ENCODE measurements around the gene BLM. TPM values are rescaled to one million over a fixed set of nuclear protein-coding genes. Genes with fewer than 3 reads are reported as not detected.

Gene BLM
- total and polyA plus RNA-seq, 2 of the 4 experiments (the other 2 are of a cell fraction), result 2.5 to 6.5 TPM

DNA sequence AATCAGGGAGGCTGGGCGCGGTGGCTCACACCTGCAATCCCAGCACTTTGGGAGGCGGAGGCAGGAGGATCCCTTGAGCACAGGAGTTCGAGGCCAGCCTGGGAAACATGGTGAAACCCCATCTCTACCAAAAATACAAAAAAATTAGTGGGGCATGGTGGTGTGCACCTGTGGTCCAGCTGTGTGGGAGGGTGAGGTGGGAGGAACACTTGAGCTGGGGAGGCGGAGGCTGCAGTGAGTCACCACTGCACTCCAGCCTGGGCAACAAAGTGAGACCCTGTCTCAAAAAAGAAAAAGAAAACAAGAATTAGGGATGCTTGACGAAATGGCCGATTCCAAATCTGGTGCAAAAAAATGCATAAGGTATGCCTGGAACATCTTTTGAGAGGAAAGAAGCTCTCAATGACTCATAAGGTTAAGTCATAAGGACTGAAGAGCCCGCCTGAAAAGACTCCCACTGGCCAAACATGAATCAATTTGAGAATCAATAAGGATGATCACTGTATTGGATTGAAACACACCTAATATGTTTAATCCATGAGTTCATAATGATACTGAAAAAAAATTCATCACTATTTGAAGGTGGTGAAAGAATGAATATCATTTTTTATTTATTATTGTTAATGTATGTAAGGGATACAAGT lies 27.7 kb downstream of the BLM start:
- H3K4me3 ChIP-seq (ENCODE audit: insufficient read depth, low read depth, low read length), result no peak overlapping the region
- H2BK20ac ChIP-seq (ENCODE audit: low read depth, low read length), result no peak overlapping the region
- no peak overlapping the region for H3K4me2 ChIP-seq (ENCODE audit: low read depth, low read length)
- H3K27me3 ChIP-seq (ENCODE audit: control insufficient read depth, insufficient read depth, low read length), result no peaks in the 10 kb centered on the region
- no peak overlapping the region for H3K27ac ChIP-seq (ENCODE audit: insufficient read depth, low read length)
- H3K4ac ChIP-seq (ENCODE audit: low read depth, low read length), result no peak overlapping the region
- no peak overlapping the region for H3K56ac ChIP-seq (ENCODE audit: extremely low read depth, insufficient read depth, low read length)
- H3K18ac ChIP-seq (ENCODE audit: low read depth, low read length), result no peak overlapping the region
- H3K23ac ChIP-seq (ENCODE audit: low read depth, low read length), result no peak overlapping the region
- H2AFZ ChIP-seq (replicated peaks; ENCODE audit: low read length, poor library complexity), result no peak overlapping the region
- no peak overlapping the region for H2BK15ac ChIP-seq (ENCODE audit: low read depth, low read length)
- H2AK9ac ChIP-seq (replicated peaks; ENCODE audit: low read depth, low read length, poor library complexity), result no peak overlapping the region
- CTCF ChIA-PET, result no interaction called here
- in situ Hi-C loops (cut with MboI; ENCODE audit: low sequenced_read_pairs), result no loop called here
- no peak overlapping the region for H4K91ac ChIP-seq (ENCODE audit: insufficient read depth, low read depth, low read length)
- DNase-seq (no peak), ATAC-seq (ENCODE audit: low read depth) (no peak)
- no peaks in the 10 kb centered on the region; the same call in 1 of the 2 replicates for H3K9me1 ChIP-seq (ENCODE audit: insufficient read depth, low read length)
- no peak overlapping the region for H2BK120ac ChIP-seq (ENCODE audit: low read depth, low read length)
- H3K79me1 ChIP-seq (ENCODE audit: low read depth in 1 of 2, low read length in 2 of 2), result peaks cover 7 to 22% of the 10 kb centered on the region in 2 experiments
- H4K5ac ChIP-seq (ENCODE audit: low read depth, low read length), result no peak overlapping the region
- dilution Hi-C loops (cut with HindIII; ENCODE audit: low sequenced_read_pairs, unreplicated experiment), result no loop called here
- H3K14ac ChIP-seq (replicated peaks; ENCODE audit: low read depth, low read length), result no peak overlapping the region
- POLR2A ChIA-PET (ENCODE audit: unreplicated experiment), result no interaction called here
- no peaks in the 10 kb centered on the region for H3K4me1 ChIP-seq (ENCODE audit: control insufficient read depth, insufficient read depth, low read length)
- TF ChIP-seq CHD1 (IDR thresholded peaks at IDR 0.05; ENCODE audit: low read depth, low read length) (no peak), SMC3 (IDR thresholded peaks at IDR 0.05; ENCODE audit: low read depth, low read length) (no peak), MAFK (IDR thresholded peaks at IDR 0.05; ENCODE audit: low read depth, low read length) (no peak), POLR2A (IDR thresholded peaks at IDR 0.05; ENCODE audit: low read depth, low read length) (no peak), NFE2L2 (IDR thresholded peaks at IDR 0.05; ENCODE audit: low read depth, low read length) (no peak), MAZ (IDR thresholded peaks at IDR 0.05; ENCODE audit: borderline replicate concordance, low read depth, low read length) (no peak), CEBPB (IDR thresholded peaks at IDR 0.05; ENCODE audit: low read depth, low read length) (no peak), FOS (IDR thresholded peaks at IDR 0.05; ENCODE audit: low read depth, low read length) (no peak), USF2 (IDR thresholded peaks at IDR 0.05; ENCODE audit: low read depth, low read length) (no peak), RCOR1 (IDR thresholded peaks at IDR 0.05; ENCODE audit: insufficient replicate concordance, low read length) (no peak), RFX5 (IDR thresholded peaks at IDR 0.05; ENCODE audit: low read depth, low read length) (no peak), RAD21 (IDR thresholded peaks at IDR 0.05; ENCODE audit: low read length) (no peak), MXI1 (IDR thresholded peaks at IDR 0.05; ENCODE audit: borderline replicate concordance, low read depth, low read length) (no peak), BHLHE40 (IDR thresholded peaks at IDR 0.05; ENCODE audit: low read depth, low read length) (no peak)
- TF ChIP-seq, protein P1, sequence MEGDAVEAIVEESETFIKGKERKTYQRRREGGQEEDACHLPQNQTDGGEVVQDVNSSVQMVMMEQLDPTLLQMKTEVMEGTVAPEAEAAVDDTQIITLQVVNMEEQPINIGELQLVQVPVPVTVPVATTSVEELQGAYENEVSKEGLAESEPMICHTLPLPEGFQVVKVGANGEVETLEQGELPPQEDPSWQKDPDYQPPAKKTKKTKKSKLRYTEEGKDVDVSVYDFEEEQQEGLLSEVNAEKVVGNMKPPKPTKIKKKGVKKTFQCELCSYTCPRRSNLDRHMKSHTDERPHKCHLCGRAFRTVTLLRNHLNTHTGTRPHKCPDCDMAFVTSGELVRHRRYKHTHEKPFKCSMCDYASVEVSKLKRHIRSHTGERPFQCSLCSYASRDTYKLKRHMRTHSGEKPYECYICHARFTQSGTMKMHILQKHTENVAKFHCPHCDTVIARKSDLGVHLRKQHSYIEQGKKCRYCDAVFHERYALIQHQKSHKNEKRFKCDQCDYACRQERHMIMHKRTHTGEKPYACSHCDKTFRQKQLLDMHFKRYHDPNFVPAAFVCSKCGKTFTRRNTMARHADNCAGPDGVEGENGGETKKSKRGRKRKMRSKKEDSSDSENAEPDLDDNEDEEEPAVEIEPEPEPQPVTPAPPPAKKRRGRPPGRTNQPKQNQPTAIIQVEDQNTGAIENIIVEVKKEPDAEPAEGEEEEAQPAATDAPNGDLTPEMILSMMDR (conservative IDR thresholded peaks at IDR 0.05; ENCODE audit: low read depth, low read length), result no peak
- TF ChIP-seq, protein P2, sequence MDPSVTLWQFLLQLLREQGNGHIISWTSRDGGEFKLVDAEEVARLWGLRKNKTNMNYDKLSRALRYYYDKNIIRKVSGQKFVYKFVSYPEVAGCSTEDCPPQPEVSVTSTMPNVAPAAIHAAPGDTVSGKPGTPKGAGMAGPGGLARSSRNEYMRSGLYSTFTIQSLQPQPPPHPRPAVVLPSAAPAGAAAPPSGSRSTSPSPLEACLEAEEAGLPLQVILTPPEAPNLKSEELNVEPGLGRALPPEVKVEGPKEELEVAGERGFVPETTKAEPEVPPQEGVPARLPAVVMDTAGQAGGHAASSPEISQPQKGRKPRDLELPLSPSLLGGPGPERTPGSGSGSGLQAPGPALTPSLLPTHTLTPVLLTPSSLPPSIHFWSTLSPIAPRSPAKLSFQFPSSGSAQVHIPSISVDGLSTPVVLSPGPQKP (IDR thresholded peaks at IDR 0.05; ENCODE audit: borderline replicate concordance, low read depth, low read length), result no peak
- H3K9me3 ChIP-seq (ENCODE audit: control insufficient read depth, insufficient read depth, low read length), result no peaks in the 10 kb centered on the region
- no peak overlapping the region for H2BK5ac ChIP-seq (ENCODE audit: low read depth, low read length, poor library complexity, severe bottlenecking)
- BruUV-seq (replicated peaks), result no TSS peak
- intact Hi-C loops (cut with micrococcal nuclease), result no loop called here
- no peak overlapping the region for H3K9ac ChIP-seq (ENCODE audit: low read depth, low read length)
- H2AK5ac ChIP-seq (ENCODE audit: low read depth, low read length), result no peak overlapping the region
- no peak overlapping the region for H4K8ac ChIP-seq (ENCODE audit: low read depth in 2 of 2, low read length in 2 of 2)
- H3K36me3 ChIP-seq (ENCODE audit: control insufficient read depth, insufficient read depth, low read length), result no peaks in the 10 kb centered on the region
- 100% methylated on average over 2 of the region's 8 CpGs; no CpG with 5 or more reads in 1 of the 2 experiments for WGBS, 2 experiments (ENCODE audit: extremely low coverage in 2 of 2, insufficient read length in 1 of 2)
- H4K20me1 ChIP-seq (ENCODE audit: insufficient read depth, low read length), result no peaks in the 10 kb centered on the region
